Measurements from ENCODE around the gene ST13.
A peak's percentile ranks its signal among the peaks of the same experiment; 100 is the strongest.

The ST13 gene

DNA sequence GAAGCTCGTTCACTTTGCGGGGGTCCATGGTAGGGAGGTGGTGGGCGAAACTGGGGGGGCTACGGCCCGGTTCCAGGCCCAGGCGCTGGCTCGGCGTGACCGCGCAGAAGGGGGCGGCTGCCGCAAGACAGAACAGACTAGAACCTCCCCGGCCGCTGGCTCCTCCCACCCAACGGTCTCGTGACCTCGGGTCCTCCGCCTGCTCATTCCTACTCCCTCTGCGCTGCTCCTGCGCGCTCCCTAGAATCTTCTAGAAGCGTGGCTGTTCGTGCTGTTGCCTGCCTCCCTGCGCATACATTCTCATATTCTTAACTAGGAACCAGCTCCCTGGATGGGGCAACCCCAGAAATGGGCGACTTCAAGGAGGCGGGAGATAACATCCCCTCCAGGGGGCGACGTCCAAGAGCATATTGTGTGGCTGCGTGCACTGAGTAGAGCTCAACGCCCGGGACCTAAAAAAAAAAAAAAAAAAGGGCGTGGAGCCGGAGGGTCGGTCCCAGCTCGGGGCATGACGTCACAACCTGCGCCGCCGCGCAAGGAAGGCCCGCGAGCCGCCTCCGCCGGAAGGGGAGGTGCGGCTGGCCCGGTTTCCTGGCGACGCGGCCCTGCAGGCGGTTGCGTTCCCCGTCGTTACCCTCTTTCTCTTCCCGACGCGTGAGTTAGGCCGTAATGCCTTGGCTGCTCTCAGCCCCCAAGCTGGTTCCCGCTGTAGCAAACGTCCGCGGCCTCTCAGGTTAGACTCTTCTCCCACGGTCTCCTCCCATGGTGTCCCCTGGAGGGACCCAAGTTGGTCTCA, at the start of gene ST13, which contains the start of gene XPNPEP3:
TSS of gene ST13 (minus strand) at position 127 of the 796 bp plus-strand sequence. CDS start at position 28, 99 bp downstream.
TSS of gene XPNPEP3 (plus strand) at position 636 of the 796 bp plus-strand sequence. CDS start at position 670, 34 bp downstream.
- H3K27me3 ChIP-seq (ENCODE audit: insufficient read depth, low read depth, severe bottlenecking), result no peaks in the 10 kb centered on the region

DNA sequence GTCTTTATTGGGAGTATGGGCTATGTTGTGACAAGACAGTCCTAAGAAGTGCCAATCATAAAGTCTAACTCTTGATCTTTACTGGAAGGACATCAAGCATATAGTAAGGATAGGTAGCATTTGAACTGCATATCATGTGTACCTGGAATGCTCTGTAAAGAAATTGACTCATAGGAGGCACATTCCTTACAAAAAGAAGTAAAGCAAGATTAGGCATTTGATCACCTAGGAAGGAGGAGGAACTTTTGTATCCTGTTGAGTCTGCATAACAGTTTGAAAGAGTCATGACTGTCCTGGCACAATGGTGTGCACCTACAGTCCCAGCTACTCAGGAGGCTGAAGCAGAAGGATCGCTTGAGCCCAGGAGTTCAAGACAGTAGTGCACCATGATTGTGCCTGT, 47.7 kb upstream of the ST13 start:
- peaks cover 6% of the 10 kb centered on the region for H3K36me3 ChIP-seq
- H3K27ac ChIP-seq, result no peak overlapping the region
- no peak overlapping the region for H3K4me3 ChIP-seq (ENCODE audit: low read depth, low read length)
- no peaks in the 10 kb centered on the region for H3K9me3 ChIP-seq (ENCODE audit: severe bottlenecking)
- H3K27me3 ChIP-seq (ENCODE audit: insufficient read depth, low read depth, severe bottlenecking), result no peaks in the 10 kb centered on the region
- DNase-seq, result no peak
- TF ChIP-seq, protein P1, sequence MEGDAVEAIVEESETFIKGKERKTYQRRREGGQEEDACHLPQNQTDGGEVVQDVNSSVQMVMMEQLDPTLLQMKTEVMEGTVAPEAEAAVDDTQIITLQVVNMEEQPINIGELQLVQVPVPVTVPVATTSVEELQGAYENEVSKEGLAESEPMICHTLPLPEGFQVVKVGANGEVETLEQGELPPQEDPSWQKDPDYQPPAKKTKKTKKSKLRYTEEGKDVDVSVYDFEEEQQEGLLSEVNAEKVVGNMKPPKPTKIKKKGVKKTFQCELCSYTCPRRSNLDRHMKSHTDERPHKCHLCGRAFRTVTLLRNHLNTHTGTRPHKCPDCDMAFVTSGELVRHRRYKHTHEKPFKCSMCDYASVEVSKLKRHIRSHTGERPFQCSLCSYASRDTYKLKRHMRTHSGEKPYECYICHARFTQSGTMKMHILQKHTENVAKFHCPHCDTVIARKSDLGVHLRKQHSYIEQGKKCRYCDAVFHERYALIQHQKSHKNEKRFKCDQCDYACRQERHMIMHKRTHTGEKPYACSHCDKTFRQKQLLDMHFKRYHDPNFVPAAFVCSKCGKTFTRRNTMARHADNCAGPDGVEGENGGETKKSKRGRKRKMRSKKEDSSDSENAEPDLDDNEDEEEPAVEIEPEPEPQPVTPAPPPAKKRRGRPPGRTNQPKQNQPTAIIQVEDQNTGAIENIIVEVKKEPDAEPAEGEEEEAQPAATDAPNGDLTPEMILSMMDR (IDR thresholded peaks at IDR 0.05; ENCODE audit: low read depth, low read length), result no peak

More for the DNA sequence above, at the start of gene ST13, which contains the start of gene XPNPEP3:
- DNase-seq, result peak; percentile 98
- Histone ChIP-seq H3K36me3 (peaks cover 48% of the 10 kb centered on the region), H3K9me3 (ENCODE audit: severe bottlenecking) (no peaks in the 10 kb centered on the region), H3K4me3 (ENCODE audit: low read depth, low read length) (peak within 1 kb of the TSS; percentile 98), H3K27ac (peak within 1 kb of the TSS; percentile 100)
- TF ChIP-seq, protein P1 (IDR thresholded peaks at IDR 0.05; ENCODE audit: low read depth, low read length), result no peak

DNA sequence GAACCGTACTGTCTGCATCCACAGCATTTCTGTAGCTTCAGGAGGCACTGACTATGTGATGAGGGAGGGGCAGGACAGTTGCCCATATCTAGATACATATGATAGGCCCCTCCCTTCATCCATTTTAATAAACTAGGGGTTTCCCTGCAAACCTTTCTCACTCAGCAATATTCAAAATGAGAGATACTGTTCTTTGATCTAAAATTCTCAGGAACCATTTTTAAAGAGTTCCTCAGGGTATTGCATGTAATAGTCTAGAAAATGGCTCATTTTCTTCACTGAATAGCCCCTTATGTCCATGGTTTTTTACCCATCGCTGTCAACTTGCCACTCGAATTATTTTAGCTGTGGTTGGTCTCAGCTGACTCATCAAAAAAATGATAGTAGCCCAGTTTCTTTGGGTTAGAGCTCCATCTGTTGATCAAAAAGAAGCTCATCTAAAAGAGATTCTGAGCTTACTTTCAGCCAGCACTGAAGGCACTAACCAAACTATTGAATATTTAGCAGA, 42.5 kb upstream of the ST13 start:
- no peaks in the 10 kb centered on the region for H3K9me3 ChIP-seq (ENCODE audit: severe bottlenecking)
- no peak overlapping the region for H3K4me3 ChIP-seq (ENCODE audit: low read depth, low read length)
- TF ChIP-seq, protein P1 (IDR thresholded peaks at IDR 0.05; ENCODE audit: low read depth, low read length), result peak; percentile 53
- H3K27ac ChIP-seq, result no peak overlapping the region; the same call in 1 of the 2 replicates
- no peaks in the 10 kb centered on the region for H3K36me3 ChIP-seq
- DNase-seq, result no peak
- H3K27me3 ChIP-seq (ENCODE audit: insufficient read depth, low read depth, severe bottlenecking), result no peaks in the 10 kb centered on the region

DNA sequence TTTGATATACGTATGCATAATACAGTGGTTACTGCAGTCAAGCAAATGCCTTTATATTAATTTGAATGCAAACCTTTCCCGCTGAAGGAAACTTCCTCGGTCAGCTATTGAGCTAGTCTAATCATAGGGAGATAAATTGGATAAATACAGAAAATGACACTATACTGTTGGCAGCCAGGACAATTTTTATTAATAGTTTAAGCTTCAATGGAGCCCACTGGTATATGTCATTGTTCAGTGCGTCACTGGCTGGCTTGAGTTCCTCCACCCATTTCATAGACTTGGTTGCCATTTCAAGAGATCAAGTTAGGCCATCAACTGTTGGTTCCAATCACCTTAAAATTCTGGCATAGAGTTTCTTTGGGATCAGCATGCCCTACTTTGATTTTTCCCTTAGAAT, 38.0 kb upstream of the ST13 start:
- no peak for DNase-seq
- Histone ChIP-seq H3K27me3 (ENCODE audit: insufficient read depth, low read depth, severe bottlenecking) (no peaks in the 10 kb centered on the region), H3K36me3 (peaks cover 1% of the 10 kb centered on the region; the same call in 1 of the 2 replicates), H3K4me3 (ENCODE audit: low read depth, low read length) (no peak overlapping the region), H3K27ac (no peak overlapping the region), H3K9me3 (ENCODE audit: severe bottlenecking) (no peaks in the 10 kb centered on the region)
- TF ChIP-seq, protein P1 (IDR thresholded peaks at IDR 0.05; ENCODE audit: low read depth, low read length), result no peak

DNA sequence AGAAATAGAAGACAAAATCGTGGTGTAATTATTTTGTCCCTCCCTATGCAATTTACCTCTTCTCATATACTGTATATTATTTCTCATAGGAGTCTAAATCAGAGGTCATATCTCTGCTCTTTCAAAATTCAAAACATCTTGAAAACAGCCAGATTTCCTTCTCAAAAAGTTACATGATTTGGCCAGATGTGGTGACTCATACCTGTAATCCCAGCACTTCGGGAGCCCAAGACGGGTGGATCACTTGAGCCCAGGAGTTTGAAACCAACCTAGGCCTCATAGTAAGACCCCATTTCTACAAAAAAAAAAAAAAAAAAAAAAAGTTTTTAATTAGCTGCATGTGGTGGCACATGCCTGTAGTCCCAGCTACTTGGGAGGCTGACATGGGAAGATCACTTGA, 34.4 kb upstream of the ST13 start:
- Histone ChIP-seq H3K9me3 (ENCODE audit: severe bottlenecking) (no peaks in the 10 kb centered on the region), H3K27me3 (ENCODE audit: insufficient read depth, low read depth, severe bottlenecking) (no peaks in the 10 kb centered on the region), H3K27ac (no peak overlapping the region), H3K4me3 (ENCODE audit: low read depth, low read length) (no peak overlapping the region), H3K36me3 (peaks cover 27% of the 10 kb centered on the region)
- TF ChIP-seq, protein P1 (IDR thresholded peaks at IDR 0.05; ENCODE audit: low read depth, low read length), result no peak
- DNase-seq, result no peak

Data from WERI-Rb-1 (cell line).